SIG-M5 treated with dmso at 0.1 percent for 504 hours (cell line): ENCODE measurements around the gene ADAM19.

Source experiments
- DNase-seq: peaks from one replicate; lab custom pipeline; 2025; ENCODE audit not compliant: unreplicated experiment; lab: John Stamatoyannopoulos, UW

ADAM19 gene, protein sequence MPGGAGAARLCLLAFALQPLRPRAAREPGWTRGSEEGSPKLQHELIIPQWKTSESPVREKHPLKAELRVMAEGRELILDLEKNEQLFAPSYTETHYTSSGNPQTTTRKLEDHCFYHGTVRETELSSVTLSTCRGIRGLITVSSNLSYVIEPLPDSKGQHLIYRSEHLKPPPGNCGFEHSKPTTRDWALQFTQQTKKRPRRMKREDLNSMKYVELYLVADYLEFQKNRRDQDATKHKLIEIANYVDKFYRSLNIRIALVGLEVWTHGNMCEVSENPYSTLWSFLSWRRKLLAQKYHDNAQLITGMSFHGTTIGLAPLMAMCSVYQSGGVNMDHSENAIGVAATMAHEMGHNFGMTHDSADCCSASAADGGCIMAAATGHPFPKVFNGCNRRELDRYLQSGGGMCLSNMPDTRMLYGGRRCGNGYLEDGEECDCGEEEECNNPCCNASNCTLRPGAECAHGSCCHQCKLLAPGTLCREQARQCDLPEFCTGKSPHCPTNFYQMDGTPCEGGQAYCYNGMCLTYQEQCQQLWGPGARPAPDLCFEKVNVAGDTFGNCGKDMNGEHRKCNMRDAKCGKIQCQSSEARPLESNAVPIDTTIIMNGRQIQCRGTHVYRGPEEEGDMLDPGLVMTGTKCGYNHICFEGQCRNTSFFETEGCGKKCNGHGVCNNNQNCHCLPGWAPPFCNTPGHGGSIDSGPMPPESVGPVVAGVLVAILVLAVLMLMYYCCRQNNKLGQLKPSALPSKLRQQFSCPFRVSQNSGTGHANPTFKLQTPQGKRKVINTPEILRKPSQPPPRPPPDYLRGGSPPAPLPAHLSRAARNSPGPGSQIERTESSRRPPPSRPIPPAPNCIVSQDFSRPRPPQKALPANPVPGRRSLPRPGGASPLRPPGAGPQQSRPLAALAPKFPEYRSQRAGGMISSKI

GRCh38 chr5:157575381-157576020 is at the start of gene ADAM19:
TSS of gene ADAM19 (minus strand) at chr5:157575775. CDS start at chr5:157575696, 79 bp downstream.
- DNase-seq, result no peak

GRCh38 chr5:157624144-157624543 is 48.6 kb upstream of the ADAM19 start:
- no peak for DNase-seq

DNA sequence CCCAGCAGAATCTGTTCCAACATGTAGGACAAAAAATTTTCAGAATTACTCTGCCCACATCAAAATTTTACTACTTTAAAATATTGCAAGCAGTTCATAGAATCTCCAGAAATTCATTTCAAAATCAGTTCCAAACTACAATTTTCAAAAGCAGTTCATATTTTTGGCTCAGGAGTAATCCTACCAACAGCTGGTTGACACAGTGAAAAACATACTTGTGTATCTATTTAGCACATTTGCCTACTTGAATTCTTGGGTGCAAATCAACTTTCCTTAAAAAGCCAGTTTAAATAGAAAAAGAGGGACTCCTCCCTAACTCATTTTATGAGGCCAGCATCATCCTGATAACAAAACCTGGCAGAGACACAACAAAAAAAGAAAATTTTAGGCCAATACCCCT is 45.2 kb upstream of the ADAM19 start:
- DNase-seq, result no peak

DNA sequence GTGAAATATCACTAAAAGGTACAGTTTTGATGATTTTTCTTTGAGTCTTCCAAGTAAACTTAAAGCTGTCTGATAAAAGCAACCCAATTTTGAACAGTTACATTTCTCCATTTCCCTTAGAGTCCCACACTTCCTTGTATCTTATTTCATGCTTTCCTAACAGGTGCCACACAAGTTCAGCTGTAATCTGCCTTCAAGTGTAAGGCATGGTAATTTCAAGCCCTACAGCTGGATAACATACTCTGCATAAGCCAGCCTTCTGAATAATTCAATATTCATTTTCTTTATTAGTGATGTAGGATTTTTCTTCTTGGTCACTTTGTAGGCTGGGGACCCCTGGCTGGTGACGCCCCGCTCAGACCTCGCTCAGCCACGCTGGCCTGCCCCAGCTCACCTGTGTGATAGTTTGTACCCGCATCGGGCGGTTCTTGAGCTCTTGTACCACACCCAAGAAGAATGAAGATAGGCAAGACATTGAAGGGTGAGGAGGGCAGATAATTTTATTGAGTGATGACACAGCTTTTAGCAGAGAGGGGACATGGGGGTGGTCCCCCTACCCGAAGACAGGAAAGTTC is 42.7 kb upstream of the ADAM19 start:
- no peak for DNase-seq

DNA sequence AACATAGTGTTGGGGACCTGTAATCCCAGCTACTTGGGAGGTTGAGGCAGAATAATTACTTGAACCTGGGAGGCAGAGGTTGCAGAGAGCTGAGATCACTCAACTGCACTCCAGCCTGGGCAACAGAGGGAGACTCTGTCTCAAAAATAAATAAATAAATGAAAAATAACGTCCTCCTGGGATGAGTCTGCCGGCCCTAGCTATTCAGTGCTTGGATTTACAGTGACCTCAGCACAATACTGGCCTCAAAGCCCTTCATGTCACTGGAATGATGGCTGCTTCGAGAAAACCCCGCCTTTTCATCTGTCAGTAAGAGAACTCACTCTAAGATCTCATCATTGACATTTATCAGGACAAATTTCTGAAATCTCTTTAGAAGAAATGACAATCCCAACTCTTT is 41.2 kb upstream of the ADAM19 start:
- no peak for DNase-seq

- DNase-seq, result no peak
Measured at GRCh38 chr5:157613385-157614245, 38.0 kb upstream of the ADAM19 start.

DNA sequence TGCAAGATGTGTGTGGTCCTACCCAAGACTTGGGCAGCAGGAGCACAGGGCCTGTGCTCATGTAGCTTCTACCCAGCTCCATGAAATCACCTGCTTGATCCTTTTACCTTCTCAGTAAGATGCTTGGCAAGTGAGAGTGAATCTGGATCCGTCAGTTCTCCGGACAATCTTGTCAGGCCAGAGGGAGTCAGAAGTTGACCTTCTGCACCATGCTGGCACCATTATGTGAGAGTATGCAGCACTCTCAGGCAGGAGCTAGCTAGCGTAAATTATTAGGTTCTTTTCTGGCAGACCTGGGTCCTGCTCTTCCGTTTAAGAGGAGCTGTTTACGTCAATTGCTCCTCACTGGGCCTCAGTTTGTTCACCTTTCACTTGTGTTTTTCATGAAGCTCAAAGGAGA is 37.0 kb upstream of the ADAM19 start:
- DNase-seq, result no peak

- DNase-seq, result no peak
Measured at GRCh38 chr5:157611571-157612476, 36.2 kb upstream of the ADAM19 start.

GRCh38 chr5:157610990-157611389 is 35.4 kb upstream of the ADAM19 start:
- DNase-seq, result no peak

DNA sequence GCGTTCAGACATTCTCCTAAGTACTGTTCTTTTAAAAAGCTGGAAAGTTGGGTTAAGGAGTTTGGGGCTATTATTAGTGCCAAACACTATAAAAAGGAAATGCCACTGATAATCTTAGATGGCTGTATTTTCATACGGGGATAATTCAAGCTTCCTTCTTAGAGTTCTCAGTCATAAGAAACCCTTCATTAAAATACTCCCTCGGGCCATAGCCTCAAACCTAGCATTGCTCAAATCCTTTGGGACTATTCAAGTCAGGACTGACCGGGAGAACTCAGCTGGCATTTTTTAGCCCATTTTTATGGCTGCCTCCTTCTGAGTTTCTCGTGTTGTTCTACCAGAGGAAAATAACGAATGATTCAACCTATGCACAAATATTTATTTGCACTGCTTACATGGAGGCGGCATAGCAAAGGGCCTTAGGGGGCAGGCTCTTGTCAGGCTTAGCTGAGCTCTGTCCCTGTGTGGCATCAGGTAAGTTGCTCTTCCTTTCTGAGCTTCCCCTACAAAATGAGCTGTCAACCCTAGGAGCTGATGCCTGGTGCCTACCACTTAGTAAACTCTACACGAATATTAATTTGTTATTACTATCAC is 33.5 kb upstream of the ADAM19 start:
- DNase-seq, result no peak

DNA sequence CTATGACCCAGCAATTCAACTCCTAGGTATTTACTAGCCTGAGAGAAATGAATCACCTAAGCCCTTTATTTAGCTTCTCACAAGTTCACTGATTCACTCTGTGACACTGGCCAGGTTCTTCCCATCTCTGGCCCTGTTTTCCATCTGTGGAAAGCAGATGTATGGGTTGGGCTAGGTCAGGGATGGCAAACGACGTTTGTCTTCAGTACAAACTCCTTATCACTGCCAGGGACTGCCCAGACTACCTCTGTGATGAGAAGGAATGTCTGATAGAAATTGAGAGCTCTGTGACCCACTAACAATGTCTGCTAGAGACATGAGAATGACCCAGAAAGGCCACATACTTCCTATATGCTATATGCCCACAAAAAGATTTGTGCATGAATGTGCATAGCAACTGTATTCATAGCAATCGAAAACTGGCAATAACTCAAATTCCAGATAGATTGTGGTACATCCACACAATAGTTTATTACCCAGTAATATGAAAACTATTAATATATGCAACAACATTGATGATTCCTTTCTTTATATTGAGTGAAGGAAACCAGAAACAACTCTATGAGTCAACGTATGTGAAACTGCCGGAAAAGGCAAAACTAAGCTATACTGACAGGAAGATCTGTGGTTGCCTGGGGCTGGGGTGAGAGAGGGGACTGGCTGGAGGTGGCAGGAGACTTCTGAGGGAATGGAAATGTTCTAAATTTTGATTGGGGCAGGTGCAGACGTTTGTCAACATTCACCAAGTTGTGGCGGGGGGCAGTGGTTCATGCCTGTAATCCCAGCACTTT is 32.0 kb upstream of the ADAM19 start:
- no peak for DNase-seq

DNA sequence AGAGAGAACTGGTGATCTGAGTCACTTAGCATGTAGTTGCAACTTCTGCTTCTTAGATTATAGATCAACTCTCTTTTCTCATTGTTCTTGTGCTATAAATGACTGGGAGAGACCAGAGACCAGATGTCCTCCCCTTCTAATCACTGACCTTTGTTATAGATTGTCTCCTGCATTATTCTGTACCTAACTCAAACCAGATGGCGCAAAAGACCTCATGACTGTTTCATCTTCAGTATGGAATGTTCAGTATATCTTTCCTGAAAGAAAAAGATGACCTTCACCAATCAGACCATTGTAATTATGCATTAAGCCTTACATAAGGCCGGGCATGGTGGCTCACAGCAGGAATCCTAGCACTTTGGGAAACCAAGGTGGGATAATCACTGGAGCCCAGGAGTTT is 30.5 kb upstream of the ADAM19 start:
- no peak for DNase-seq

DNA sequence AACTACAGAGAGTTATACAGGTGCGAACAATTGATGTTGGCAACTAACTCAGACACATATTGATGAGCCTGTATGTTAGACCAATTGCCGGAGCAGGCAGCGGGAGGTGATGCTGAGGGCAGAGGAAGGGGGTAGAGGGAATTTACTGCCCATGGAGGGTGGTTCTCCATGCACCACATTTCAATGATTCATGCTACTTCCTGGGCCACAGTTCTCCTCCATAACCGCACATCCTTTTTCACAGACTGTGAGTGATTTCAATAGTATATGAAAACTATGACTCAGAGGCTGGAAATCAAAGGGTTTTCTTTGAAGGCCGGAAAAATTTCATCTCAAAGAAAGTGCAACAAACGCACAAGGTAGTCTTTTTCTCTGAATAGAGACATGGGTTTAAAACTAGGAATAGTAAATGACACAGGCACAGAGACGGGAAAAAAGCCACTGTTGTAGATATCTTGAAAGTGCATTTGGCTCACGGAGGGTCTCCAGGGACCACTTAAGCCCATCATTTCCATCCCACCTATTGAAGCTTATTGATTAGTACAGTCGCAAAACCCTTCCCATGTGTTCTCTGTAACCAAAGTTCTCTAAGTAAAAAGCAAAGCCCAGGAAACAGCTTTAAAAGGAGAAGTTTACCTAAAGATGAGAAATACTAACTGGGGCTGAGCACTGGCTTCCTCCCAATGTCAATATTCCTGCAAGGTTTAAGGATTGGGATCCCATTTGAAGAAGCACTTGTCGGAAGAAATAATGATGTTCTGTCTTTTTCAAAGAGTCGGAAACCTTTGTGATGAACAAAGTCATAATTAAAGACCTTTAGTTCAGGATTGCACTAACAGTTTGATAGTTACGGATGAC is 28.0 kb upstream of the ADAM19 start:
- peak; percentile 92 for DNase-seq

DNA sequence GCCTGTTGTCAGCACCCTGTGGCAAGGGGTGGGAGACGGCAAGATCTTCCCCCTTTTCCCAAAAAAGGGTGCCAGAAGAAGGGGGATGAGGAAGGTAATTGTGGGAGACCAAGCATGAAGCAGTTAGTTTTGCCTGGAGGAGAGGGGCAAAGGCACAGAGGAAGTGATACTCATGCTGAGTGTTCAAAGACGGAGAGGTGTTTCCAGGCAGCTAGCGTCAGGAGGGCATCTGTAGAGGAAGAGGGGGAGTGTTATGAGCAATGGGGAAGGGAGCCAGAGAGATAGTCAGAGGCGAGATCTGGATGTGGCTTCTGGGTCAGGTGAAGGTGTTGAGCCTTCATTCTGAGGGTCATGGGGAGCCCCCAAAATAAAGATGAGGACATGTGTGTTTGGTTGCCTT is 26.9 kb upstream of the ADAM19 start:
- peak; percentile 67 for DNase-seq

GRCh38 chr5:157600252-157600651 is 24.7 kb upstream of the ADAM19 start:
- DNase-seq, result no peak

DNA sequence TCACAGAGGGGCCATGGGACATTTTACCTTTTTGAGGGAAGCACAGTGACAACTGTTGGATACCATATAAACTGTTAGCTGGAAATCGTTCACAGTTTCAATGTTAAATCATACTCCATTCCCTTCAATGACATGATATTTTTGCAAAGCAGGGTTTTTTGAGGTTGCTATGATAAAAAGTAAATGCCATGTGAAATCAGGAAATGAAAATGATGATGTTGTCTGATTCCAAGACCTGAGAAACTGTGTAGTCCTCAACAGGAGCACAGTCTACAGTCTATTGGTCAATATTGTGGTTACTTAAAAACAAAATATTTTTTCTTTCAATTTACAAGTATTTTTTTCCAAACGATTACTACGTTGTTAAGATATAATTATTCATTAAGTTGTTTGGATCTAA is 24.0 kb upstream of the ADAM19 start:
- DNase-seq, result no peak

- DNase-seq, result no peak
Measured at GRCh38 chr5:157598350-157598936, 22.9 kb upstream of the ADAM19 start.
